IMR-90 (cell line): Measurements from ENCODE around the gene DERA. TPM values are rescaled to one million over a fixed set of nuclear protein-coding genes. Genes with fewer than 3 reads are reported as not detected.

ENCODE experiments used
- ATAC-seq: fragments of 200-7000 bp; cut with Tn5 transposase; 2 replicates; pipeline ENCODE4 v1.9.1; 2020; ENCODE audit warnings: low read depth, mild to moderate bottlenecking, moderate library complexity
- BruUV-seq: library from RNA; stranded (reverse); fragments of 400-500 nt; replicated peaks from 2 replicates; lab custom pipeline; 2021; lab: Mats Ljungman, UMichigan
- CTCF ChIA-PET: fragments of 300-600 bp; formaldehyde crosslinking; extraction: SDS; loops from one replicate; lab custom pipeline; 2021; ENCODE audit warnings: antibody characterized with exemption; lab: Yijun Ruan, JAX
- POLR2A ChIA-PET: fragments of 300-600 bp; sonication (Branson Sonifier 250); formaldehyde crosslinking; loops from one replicate; lab custom pipeline; 2022; ENCODE audit warnings: antibody characterized with exemption; ENCODE audit not compliant: unreplicated experiment; lab: Charles Lee
- DNase-seq: peaks from one replicate; pipeline ENCODE4 v3.0.0; 2013
- H2AFZ ChIP-seq: replicated peaks from 2 replicates; pipeline ENCODE3; 2013; ENCODE audit warnings: low read length, mild to moderate bottlenecking; ENCODE audit not compliant: poor library complexity
- H2AK5ac ChIP-seq: 2 replicates; pipeline ENCODE4 v1.6.1; 2013; ENCODE audit warnings: low read depth, low read length, inconsistent platforms
- H2AK9ac ChIP-seq: replicated peaks from 2 replicates; pipeline ENCODE3; 2013; ENCODE audit warnings: mild to moderate bottlenecking, low read depth, low read length, moderate library complexity; ENCODE audit not compliant: poor library complexity
- H2BK120ac ChIP-seq: 2 replicates; pipeline ENCODE4 v1.6.1; 2013; ENCODE audit warnings: low read depth, low read length, inconsistent platforms
- H2BK15ac ChIP-seq: 3 replicates; pipeline ENCODE4 v1.6.1; 2013; ENCODE audit warnings: low read depth, low read length, inconsistent platforms
- H2BK20ac ChIP-seq: 2 replicates; pipeline ENCODE4 v1.6.1; 2013; ENCODE audit warnings: low read depth, mild to moderate bottlenecking, inconsistent platforms, low read length, moderate library complexity
- H2BK5ac ChIP-seq: 2 replicates; pipeline ENCODE4 v1.6.1; 2013; ENCODE audit warnings: mild to moderate bottlenecking, low read depth, low read length, inconsistent platforms; ENCODE audit not compliant: poor library complexity, severe bottlenecking
- H3K14ac ChIP-seq: replicated peaks from 2 replicates; pipeline ENCODE4 v1.6.1; 2013; ENCODE audit warnings: low read depth, low read length, inconsistent platforms
- H3K18ac ChIP-seq: 2 replicates; pipeline ENCODE4 v1.6.1; 2013; ENCODE audit warnings: low read depth, low read length, control low read depth
- H3K23ac ChIP-seq: 2 replicates; pipeline ENCODE4 v1.6.1; 2013; ENCODE audit warnings: low read depth, low read length, inconsistent platforms
- H3K27ac ChIP-seq: 2 replicates; pipeline ENCODE4 v1.5.1; 2013; ENCODE audit warnings: mild to moderate bottlenecking, control low read depth, low read length; ENCODE audit not compliant: insufficient read depth
- H3K27me3 ChIP-seq: 2 replicates; pipeline ENCODE4 v1.6.1; 2013; ENCODE audit warnings: low read length; ENCODE audit not compliant: control insufficient read depth, insufficient read depth
- H3K36me3 ChIP-seq: 2 replicates; pipeline ENCODE4 v1.6.1; 2013; ENCODE audit warnings: low read length, mixed read lengths; ENCODE audit not compliant: control insufficient read depth, insufficient read depth
- H3K4ac ChIP-seq: 2 replicates; pipeline ENCODE4 v1.6.1; 2013; ENCODE audit warnings: low read depth, low read length, inconsistent platforms
- H3K4me1 ChIP-seq: 2 replicates; pipeline ENCODE4 v1.6.1; 2013; ENCODE audit warnings: low read length, mixed read lengths; ENCODE audit not compliant: control insufficient read depth, insufficient read depth
- H3K4me2 ChIP-seq: 2 replicates; pipeline ENCODE4 v1.6.1; 2013; ENCODE audit warnings: low read depth, mild to moderate bottlenecking, control low read depth, low read length, moderate library complexity
- H3K4me3 ChIP-seq: 2 replicates; pipeline ENCODE4 v1.5.1; 2013; ENCODE audit warnings: low read depth, mild to moderate bottlenecking, control low read depth, low read length, moderate library complexity; ENCODE audit not compliant: insufficient read depth
- H3K56ac ChIP-seq: 2 replicates; pipeline ENCODE4 v1.6.1; 2013; ENCODE audit warnings: low read length, inconsistent platforms; ENCODE audit not compliant: insufficient read depth; ENCODE audit errors: extremely low read depth
- H3K79me1 ChIP-seq, 2 experiments: 2 replicates each; pipeline ENCODE4 v1.6.1; 2013; ENCODE audit warnings: low read length in 2 of 2, inconsistent platforms in 1 of 2, low read depth in 1 of 2
- H3K9ac ChIP-seq: 2 replicates; pipeline ENCODE4 v1.6.1; 2013; ENCODE audit warnings: low read depth, low read length, control low read depth
- H3K9me1 ChIP-seq: 2 replicates; pipeline ENCODE4 v1.6.1; 2013; ENCODE audit warnings: low read length, inconsistent platforms; ENCODE audit not compliant: insufficient read depth
- H3K9me3 ChIP-seq: 2 replicates; pipeline ENCODE4 v1.6.1; 2013; ENCODE audit warnings: low read length; ENCODE audit not compliant: control insufficient read depth, insufficient read depth
- H4K20me1 ChIP-seq: 2 replicates; pipeline ENCODE4 v1.6.1; 2013; ENCODE audit warnings: low read length, inconsistent platforms; ENCODE audit not compliant: insufficient read depth
- H4K5ac ChIP-seq: 2 replicates; pipeline ENCODE4 v1.6.1; 2013; ENCODE audit warnings: mild to moderate bottlenecking, low read depth, low read length, control low read depth
- H4K8ac ChIP-seq, 2 experiments: 2 replicates each; pipeline ENCODE4 v1.6.1; 2013; ENCODE audit warnings: low read depth in 2 of 2, low read length in 2 of 2, control low read depth in 1 of 2, inconsistent platforms in 1 of 2
- H4K91ac ChIP-seq: 2 replicates; pipeline ENCODE4 v1.6.1; 2013; ENCODE audit warnings: low read depth, low read length, inconsistent platforms; ENCODE audit not compliant: insufficient read depth
- CEBPB ChIP-seq: IDR thresholded peaks from 2 replicates; pipeline ENCODE4 v1.6.1; 2012; ENCODE audit warnings: low read depth, low read length, improper control_type of control experiment
- CHD1 ChIP-seq: IDR thresholded peaks from 2 replicates; pipeline ENCODE4 v1.6.1; 2012; ENCODE audit warnings: low read depth, low read length, improper control_type of control experiment
- FOS ChIP-seq: fragments of 150-350 bp; IDR thresholded peaks from 2 replicates; pipeline ENCODE4 v1.6.1; 2016; ENCODE audit warnings: low read depth, low read length
- MAFK ChIP-seq: IDR thresholded peaks from 2 replicates; pipeline ENCODE4 v1.6.1; 2012; ENCODE audit warnings: low read depth, low read length, improper control_type of control experiment
- MAZ ChIP-seq: IDR thresholded peaks from 2 replicates; pipeline ENCODE4 v1.6.1; 2012; ENCODE audit warnings: low read depth, mild to moderate bottlenecking, low read length, improper control_type of control experiment, moderate library complexity, borderline replicate concordance
- MXI1 ChIP-seq: IDR thresholded peaks from 2 replicates; pipeline ENCODE4 v1.6.1; 2012; ENCODE audit warnings: low read depth, mild to moderate bottlenecking, low read length, moderate library complexity, borderline replicate concordance
- NFE2L2 ChIP-seq: fragments of 150-350 bp; IDR thresholded peaks from 2 replicates; pipeline ENCODE4 v1.6.1; 2016; ENCODE audit warnings: low read depth, mild to moderate bottlenecking, low read length
- POLR2A ChIP-seq: IDR thresholded peaks from 2 replicates; pipeline ENCODE4 v1.6.1; 2012; ENCODE audit warnings: mild to moderate bottlenecking, low read depth, low read length
- RAD21 ChIP-seq: IDR thresholded peaks from 2 replicates; pipeline ENCODE4 v1.6.1; 2012; ENCODE audit warnings: low read length, improper control_type of control experiment
- RCOR1 ChIP-seq: IDR thresholded peaks from 2 replicates; pipeline ENCODE4 v1.6.1; 2012; ENCODE audit warnings: mild to moderate bottlenecking, low read length, improper control_type of control experiment; ENCODE audit not compliant: insufficient replicate concordance
- RFX5 ChIP-seq: IDR thresholded peaks from 2 replicates; pipeline ENCODE4 v1.8.0; 2012; ENCODE audit warnings: low read depth, mild to moderate bottlenecking, low read length, moderate library complexity
- SMC3 ChIP-seq: fragments of 150-350 bp; IDR thresholded peaks from 2 replicates; pipeline ENCODE4 v1.6.1; 2016; ENCODE audit warnings: low read depth, mild to moderate bottlenecking, antibody characterized with exemption, low read length, moderate library complexity
- WGBS, 2 experiments: methylation state at CpG; one replicate each; pipeline versions ENCODE4 v1.1.5 to v1.1.7; 2013; ENCODE audit warnings: missing lambda C conversion rate in 2 of 2; ENCODE audit not compliant: insufficient read length in 1 of 2; ENCODE audit errors: extremely low coverage in 2 of 2; 5-methylcytosine and 5-hydroxymethylcytosine counted together
- dilution Hi-C: fragments of 300-500 bp; cut with HindIII; formaldehyde crosslinking; loops from one replicate; pipeline ENCODE4 v1.14.3; 2018; ENCODE audit warnings: low sequenced_read_pairs; ENCODE audit not compliant: unreplicated experiment
- in situ Hi-C: fragments of 300-500 bp; cut with MboI; formaldehyde crosslinking; loops from 3 replicates; pipeline ENCODE4 v1.14.3; 2019; ENCODE audit warnings: low sequenced_read_pairs, inconsistent platforms, mixed read lengths
- intact Hi-C: fragments of 100-400 bp; cut with micrococcal nuclease; formaldehyde crosslinking; loops from 2 replicates; pipeline ENCODE4 v1.10.0; 2022
- polyA plus RNA-seq, 3 experiments: library from polyadenylated mRNA; depleted of rRNA; stranded (reverse); fragments of >200 nt; gene quantifications; 2 replicates each; pipeline ENCODE4 v1.2.3, GENCODE V29; 2012; ENCODE audit warnings: low replicate concordance in 1 of 3
- total RNA-seq: library from RNA; depleted of rRNA; stranded (reverse); fragments of >200 nt; gene quantifications from 2 replicates; pipeline ENCODE4 v1.2.3, GENCODE V29; 2012
- TF ChIP-seq, protein P1 (sequence below): fragments of 150-350 bp; IDR thresholded peaks from 2 replicates; pipeline ENCODE4 v1.6.1; 2016; ENCODE audit warnings: low read depth, mild to moderate bottlenecking, low read length, moderate library complexity, borderline replicate concordance
- TF ChIP-seq, protein P2 (sequence below): conservative IDR thresholded peaks from 2 replicates; pipeline ENCODE4 v1.5.1; 2012; ENCODE audit warnings: mild to moderate bottlenecking, low read depth, low read length, improper control_type of control experiment
- TF ChIP-seq, protein P3 (sequence below): fragments of 150-350 bp; IDR thresholded peaks from 2 replicates; pipeline ENCODE4 v1.6.1; 2017; ENCODE audit warnings: mild to moderate bottlenecking, antibody characterized with exemption, low read length, low read depth

DERA gene
- total and polyA plus RNA-seq, 2 of the 4 experiments (the other 2 are of a cell fraction) = 28.1 to 58.6 TPM

DNA sequence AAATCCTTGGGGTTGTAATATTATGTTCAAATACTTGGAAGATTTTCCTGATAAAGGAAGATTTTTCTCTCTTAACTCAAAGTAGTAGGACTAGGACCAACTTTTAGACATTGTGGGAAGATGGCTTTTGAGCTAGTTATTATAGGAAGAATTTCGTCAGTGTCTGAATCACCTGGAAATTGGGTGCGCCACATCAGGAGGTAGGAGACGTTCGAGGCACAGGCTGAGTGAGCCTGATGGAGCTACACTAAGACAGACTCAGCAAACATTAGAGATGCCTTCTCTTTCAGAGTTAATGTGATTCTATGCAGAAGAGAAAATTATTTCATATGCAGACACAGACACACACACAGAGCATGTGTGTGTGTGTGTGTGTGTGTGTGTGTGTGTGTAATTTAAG is 84.7 kb downstream of the DERA start:
- H3K4ac ChIP-seq = no peak overlapping the region
- ATAC-seq (no peak), DNase-seq (no peak)
- CTCF ChIA-PET = interaction anchor here (1.6 kb wide), 1 partner anchor 13 kb away, joined by 7 read pairs; no protein-coding TSS in a partner anchor
- H3K23ac ChIP-seq = no peak overlapping the region
- no CpG with 5 or more reads among the region's 4 CpGs for WGBS, 2 experiments
- no peak overlapping the region for H4K5ac ChIP-seq
- H3K4me2 ChIP-seq = no peak overlapping the region
- H2BK5ac ChIP-seq = no peak overlapping the region
- no peak overlapping the region for H2BK20ac ChIP-seq
- 0 out of 2 replicates have a peak, but pooled peaks cover 6% of the 10 kb centered on the region for H3K9me1 ChIP-seq
- no peak overlapping the region for H4K8ac ChIP-seq
- no peak overlapping the region for H2AFZ ChIP-seq
- H3K36me3 ChIP-seq = no peaks in the 10 kb centered on the region
- in situ Hi-C loops (loop anchor here (10.0 kb wide), 1 partner anchor 369 kb away; no protein-coding TSS in a partner anchor), intact Hi-C loops (no loop called here), dilution Hi-C loops (no loop called here)
- no peak overlapping the region for H2AK5ac ChIP-seq
- no peak overlapping the region for H2BK120ac ChIP-seq
- no peak overlapping the region for H3K9ac ChIP-seq
- no peaks in the 10 kb centered on the region for H3K27me3 ChIP-seq
- H4K91ac ChIP-seq = no peak overlapping the region
- H3K14ac ChIP-seq = no peak overlapping the region
- H2BK15ac ChIP-seq = no peak overlapping the region
- H3K9me3 ChIP-seq = no peaks in the 10 kb centered on the region
- H3K79me1 ChIP-seq = peaks cover 3 to 5% of the 10 kb centered on the region in 2 experiments; a peak in 2 of 4 replicates
- H3K18ac ChIP-seq = no peak overlapping the region
- BruUV-seq = no TSS peak
- no peak overlapping the region for H2AK9ac ChIP-seq
- H3K4me3 ChIP-seq = no peak overlapping the region
- POLR2A ChIA-PET = no interaction called here
- peaks cover 7% of the 10 kb centered on the region; the same call in 1 of the 2 replicates for H3K4me1 ChIP-seq
- H4K20me1 ChIP-seq = no peaks in the 10 kb centered on the region
- TF ChIP-seq RCOR1 (no peak), CEBPB (no peak), MXI1 (no peak), MAFK (no peak), MAZ (no peak), POLR2A (no peak), FOS (no peak), CHD1 (no peak), NFE2L2 (no peak), RAD21 (no peak), RFX5 (no peak), SMC3 (no peak)
- TF ChIP-seq, protein P1, sequence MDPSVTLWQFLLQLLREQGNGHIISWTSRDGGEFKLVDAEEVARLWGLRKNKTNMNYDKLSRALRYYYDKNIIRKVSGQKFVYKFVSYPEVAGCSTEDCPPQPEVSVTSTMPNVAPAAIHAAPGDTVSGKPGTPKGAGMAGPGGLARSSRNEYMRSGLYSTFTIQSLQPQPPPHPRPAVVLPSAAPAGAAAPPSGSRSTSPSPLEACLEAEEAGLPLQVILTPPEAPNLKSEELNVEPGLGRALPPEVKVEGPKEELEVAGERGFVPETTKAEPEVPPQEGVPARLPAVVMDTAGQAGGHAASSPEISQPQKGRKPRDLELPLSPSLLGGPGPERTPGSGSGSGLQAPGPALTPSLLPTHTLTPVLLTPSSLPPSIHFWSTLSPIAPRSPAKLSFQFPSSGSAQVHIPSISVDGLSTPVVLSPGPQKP = no peak
- TF ChIP-seq, protein P2, sequence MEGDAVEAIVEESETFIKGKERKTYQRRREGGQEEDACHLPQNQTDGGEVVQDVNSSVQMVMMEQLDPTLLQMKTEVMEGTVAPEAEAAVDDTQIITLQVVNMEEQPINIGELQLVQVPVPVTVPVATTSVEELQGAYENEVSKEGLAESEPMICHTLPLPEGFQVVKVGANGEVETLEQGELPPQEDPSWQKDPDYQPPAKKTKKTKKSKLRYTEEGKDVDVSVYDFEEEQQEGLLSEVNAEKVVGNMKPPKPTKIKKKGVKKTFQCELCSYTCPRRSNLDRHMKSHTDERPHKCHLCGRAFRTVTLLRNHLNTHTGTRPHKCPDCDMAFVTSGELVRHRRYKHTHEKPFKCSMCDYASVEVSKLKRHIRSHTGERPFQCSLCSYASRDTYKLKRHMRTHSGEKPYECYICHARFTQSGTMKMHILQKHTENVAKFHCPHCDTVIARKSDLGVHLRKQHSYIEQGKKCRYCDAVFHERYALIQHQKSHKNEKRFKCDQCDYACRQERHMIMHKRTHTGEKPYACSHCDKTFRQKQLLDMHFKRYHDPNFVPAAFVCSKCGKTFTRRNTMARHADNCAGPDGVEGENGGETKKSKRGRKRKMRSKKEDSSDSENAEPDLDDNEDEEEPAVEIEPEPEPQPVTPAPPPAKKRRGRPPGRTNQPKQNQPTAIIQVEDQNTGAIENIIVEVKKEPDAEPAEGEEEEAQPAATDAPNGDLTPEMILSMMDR = no peak
- TF ChIP-seq, protein P3, sequence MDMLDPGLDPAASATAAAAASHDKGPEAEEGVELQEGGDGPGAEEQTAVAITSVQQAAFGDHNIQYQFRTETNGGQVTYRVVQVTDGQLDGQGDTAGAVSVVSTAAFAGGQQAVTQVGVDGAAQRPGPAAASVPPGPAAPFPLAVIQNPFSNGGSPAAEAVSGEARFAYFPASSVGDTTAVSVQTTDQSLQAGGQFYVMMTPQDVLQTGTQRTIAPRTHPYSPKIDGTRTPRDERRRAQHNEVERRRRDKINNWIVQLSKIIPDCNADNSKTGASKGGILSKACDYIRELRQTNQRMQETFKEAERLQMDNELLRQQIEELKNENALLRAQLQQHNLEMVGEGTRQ = no peak
- no peak overlapping the region for H3K27ac ChIP-seq
- no peak overlapping the region for H3K56ac ChIP-seq
